HG03066 (cell line): ENCODE measurements around the gene RGL1.
A peak's percentile ranks its signal among the peaks of the same experiment; 100 is the strongest.

Experiments used
- ATAC-seq: cut with Tn5 transposase; IDR thresholded peaks from one replicate; pipeline ENCODE4 v1.9.1; 2021; ENCODE audit warnings: low read depth; ENCODE audit not compliant: unreplicated experiment

RGL1 gene

DNA sequence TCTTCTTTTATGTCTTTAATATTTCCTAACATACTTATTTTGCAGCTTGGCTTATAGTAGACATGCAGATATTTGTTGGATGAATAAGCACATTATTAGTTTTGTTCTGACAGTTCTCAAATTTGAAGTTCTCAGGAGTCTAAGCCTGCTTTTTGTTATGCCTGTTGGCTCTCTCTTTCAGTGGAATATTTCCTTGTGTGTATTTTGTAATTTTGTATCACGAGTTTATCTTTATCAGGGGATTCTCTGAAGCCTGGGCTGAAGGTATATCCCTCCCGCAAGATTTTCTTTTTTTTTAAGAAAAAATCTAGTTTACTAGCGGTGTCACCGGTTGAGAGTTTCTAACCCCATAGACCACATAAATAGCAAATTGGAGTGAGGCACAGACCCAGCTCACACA, 105.9 kb downstream of the RGL1 start:
- ATAC-seq: no peak

DNA sequence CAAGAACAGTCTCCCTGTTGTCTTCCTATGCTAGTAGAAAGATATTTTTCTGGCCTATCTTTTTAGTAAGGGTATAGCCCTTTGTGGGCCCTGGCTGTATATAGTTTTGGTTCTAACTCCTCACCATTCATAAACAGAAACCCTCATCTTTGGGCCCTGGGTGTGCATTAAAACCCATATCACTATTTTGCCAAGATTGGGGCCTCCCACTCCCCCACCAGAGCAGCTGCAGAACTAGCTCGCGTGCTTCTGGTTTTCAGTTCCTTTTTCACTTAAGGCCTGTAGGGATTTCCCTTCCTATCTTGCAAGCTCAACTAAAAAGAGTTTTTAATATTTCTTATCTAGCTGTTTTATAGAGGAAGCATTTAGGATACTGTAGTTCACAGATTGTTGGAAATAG, 106.4 kb downstream of the RGL1 start:
- peak; percentile 75 for ATAC-seq

DNA sequence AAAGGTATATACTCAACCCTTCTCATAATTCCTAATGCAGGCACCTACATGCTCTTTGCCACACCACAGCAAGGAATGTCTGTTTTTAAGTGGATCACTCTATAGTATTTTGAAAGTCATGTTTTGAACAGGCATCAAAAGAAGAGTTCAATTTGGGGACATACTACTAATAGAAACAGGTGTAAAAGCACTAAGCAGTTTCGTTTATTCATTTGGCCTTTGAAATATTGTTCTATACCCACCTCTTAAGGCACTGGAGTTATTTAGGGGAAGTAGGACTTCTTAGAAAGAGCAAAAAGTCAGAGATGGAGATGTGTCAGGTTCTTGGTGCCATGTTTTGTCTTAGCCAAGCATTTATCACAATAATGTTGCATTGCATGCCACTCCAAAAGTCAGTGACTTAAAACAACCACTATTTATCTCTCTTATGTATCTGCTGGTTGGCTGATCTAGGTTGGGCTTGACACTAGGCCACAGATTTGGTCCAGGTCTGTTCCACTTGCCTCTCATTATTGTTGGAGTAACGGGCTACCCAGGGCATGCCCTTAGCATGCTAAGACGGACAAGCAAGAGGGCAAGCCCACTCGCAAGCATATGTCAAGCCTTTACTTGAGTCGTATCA, 107.5 kb downstream of the RGL1 start:
- peak; percentile 63 for ATAC-seq

DNA sequence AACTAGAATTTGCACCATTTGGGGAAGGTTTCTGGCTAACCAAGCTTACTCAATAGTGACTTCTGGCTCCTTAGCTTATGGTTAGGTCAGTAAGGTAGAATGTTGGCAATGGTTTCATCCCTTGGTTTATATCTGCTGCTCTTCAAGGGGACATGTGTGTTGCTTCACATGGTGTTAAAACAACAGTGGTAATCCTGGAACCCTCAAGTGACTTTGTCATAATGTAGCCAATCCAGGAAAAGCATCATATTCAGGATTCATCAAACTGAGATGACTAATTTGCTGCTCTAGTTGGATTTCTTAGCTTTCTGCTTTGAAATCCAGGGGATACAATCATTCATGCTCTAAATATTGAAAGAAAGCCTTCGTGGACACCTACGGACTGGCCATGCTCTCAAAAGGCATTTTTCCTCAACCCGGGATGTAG, 108.7 kb downstream of the RGL1 start:
- no peak for ATAC-seq

DNA sequence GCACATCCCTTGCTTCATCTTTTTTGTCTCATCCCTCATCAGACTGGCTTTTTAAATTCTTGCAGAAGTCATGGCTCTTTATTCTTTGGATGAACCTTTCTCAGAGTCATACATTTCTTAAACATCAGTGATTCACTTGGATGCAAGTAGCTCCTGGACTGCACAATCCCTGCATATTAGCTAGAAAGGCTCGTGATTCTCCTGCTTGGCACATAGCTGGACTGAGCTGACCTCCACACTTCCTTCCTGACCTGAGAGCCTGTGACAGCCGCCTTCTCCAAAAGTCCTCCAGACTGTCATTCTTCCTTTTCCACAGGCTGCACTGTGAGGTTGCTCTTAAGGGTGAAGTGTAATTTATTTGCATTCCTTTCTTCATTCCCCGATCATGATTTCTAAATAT, 109.4 kb downstream of the RGL1 start:
- no peak for ATAC-seq

DNA sequence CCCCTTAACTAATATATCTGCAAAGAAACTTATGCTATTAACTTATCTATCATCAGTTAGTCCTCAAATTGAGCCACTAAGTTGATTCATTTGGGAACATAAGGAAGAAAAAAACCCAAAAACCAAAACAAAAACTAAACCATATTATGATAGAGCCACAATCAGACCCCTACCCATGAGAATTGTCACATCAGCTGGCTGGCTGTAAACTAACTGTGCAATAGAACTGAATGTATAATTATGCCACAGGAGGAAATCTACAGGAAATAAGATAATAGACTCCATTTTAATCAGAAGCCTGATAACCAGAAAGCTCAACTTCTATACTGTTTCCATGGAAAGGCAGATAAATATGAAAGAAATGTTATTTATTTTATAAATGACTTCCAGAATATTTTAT, 110.0 kb downstream of the RGL1 start:
- ATAC-seq: no peak

DNA sequence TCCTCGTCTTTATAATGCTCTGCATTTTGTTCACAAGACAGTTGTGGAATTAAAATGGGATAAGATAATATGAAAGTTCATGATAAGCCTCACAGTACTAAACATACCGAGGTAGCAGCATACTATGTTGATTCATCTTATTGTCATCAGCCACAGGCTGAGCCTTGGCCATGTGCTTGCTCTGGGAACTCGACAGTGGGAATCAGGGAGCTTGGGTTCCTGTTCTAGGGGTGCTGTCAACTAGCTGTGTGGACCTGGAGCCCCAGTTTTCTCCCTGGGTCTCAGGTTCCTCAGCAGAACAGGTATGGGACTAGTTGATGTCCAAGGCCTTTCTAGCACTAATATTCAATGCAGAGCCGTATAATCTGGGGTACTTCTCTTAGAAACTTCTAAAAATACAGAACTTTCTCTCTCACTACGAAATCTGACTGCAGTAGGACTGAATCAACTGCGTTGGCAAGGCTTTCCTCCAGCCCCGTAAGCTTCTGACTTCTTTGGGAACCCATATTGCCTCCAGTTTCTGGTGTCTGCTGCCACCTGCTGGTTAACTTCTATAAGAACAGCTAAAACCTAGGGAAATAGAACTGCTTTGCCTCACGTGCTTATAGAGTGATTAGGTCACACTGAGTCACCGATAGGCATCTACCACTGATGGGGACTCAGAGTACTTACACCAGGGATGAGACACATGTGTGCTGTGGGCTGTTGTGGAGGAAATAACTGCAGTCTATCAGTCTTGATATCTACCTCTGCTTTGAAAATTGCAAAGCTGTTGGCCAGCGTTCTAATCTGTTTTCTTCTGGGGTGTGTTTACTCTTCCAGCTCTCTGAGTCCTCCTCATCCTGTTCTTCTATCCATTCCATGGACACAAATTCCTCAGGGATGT, 110.9 kb downstream of the RGL1 start:
- ATAC-seq: peak; percentile 33

DNA sequence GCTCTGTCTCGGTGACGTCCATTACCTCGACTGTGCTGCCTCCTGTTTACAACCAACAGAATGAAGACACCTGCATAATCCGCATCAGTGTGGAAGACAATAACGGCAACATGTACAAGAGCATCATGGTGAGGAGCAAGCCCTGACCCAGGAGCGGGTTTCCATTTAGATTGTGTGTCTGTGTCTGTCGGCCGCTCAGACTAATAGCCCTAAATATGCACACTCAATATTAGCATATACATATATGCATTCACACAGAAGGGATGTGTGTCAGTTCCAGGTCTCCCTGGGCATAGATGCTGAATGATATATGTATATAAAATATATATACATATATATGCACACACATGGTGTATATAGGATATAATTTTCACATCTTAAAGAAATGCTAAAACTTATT, 111.7 kb downstream of the RGL1 start:
- no peak for ATAC-seq

DNA sequence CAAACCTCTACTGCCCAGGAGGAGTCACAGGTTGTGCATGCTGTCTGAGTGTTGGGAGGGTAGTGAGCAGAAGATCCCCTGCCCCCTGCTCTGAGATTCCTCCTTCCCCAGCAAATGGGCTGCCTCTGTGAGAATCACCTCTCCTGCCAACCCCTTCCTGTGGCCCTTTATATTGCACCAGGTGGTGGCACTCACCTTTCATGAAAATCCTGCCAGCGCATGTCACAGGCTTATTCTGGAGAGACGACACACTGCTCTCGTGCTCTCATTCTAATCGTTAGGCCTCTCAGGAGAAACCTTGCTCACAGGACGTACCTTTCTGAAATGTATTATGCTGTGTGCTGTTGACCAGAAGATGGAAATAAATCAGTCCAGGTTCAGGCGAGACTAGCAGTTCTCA, 113.7 kb downstream of the RGL1 start:
- ATAC-seq: no peak

DNA sequence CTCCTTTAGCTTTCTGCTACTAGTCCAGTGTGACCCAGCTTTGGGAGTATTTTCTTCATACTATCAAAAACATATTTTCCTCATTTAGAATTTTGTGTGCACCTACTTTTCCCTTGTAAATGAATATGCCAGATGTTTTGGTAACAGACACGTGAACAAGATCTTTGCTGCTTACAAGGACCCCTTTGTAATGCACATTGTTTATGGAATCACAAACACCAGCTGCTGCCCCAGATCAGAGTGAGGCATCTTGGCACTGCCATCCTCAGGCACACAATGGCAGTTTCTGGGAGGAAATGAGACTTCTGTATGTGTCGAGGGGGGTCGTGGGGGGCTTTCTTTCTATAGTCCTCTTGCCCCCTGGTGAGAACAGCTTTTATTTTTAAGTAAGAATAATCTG, 115.7 kb downstream of the RGL1 start:
- no peak for ATAC-seq

DNA sequence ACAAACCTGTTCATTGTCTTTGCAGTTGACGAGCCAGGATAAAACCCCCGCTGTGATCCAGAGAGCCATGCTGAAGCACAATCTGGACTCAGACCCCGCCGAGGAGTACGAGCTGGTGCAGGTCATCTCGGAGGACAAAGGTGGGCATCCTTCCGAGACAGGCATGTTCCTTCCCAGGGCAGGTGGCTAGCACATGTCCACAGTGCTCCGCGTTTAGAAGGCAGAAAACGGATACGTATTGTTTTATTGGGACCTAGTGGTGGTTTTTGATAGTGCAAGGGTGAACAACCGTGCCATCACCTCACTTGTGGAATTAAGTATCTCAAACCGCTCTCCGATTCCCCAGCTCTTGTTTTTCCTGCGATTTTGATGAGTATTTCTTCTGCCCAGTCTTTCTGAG, 117.3 kb downstream of the RGL1 start:
- no peak for ATAC-seq

DNA sequence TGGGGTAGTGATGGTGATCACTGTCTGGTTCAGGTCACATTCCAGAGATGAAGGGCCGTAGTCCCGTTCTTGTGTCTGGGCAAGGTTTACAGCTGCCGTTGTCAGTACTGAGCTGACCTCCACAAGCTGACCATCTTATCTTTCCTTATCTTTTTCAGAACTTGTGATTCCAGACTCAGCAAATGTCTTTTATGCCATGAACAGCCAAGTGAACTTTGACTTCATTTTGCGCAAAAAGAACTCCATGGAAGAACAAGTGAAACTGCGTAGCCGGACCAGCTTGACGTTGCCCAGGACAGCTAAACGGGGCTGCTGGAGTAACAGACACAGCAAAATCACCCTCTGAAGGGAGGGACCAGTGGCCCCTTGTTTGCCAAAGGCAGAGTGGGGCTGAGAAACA, 121.0 kb downstream of the RGL1 start:
- ATAC-seq: no peak

DNA sequence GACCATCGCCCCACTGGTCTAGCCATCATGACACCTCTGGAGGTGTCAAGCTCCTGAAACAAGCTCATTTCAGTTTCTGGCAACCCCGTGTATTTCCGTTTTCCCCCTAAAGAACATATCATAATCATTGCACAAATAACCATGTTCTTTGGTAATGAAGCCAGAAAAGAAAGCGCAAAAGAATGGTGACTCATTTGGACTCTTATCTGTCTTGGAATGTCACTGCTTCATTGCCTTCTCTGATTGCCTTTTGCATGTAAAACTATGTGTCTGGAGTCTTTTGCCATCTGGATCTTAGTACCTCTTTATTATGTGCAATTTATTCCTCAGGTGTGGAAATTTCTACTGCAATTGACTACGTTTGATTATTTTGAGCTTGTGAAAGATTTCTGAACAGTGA, 122.1 kb downstream of the RGL1 start:
- no peak for ATAC-seq

DNA sequence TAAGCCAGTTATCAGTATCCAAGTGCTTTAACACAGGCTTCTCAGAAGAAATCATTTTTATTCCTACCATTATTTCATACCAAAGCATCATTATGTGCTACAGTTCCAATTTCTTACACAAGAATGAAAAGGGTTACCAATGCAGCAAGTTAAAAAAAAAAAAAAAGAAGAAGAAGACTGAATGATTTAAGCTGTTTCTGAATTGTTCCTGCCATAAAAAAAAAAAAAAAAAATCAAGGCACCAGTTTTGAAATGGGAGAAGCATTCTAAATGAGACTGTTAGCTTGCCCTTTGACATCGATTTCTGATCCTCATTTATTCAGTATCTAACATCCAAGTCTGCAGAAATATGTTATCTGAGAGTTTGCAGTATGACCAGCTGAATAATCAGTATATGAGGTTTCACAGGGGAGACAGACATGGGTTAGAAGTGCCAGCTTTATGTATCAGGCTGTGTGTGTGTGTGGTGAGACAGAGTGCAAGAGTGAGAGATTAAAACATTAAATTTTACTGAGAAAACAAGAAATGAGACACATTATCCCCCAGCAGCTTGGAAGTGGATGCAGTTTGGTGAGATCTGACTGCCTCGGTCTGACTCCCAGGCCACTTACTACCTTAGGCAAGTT, 126.8 kb downstream of the RGL1 start:
- ATAC-seq: no peak

DNA sequence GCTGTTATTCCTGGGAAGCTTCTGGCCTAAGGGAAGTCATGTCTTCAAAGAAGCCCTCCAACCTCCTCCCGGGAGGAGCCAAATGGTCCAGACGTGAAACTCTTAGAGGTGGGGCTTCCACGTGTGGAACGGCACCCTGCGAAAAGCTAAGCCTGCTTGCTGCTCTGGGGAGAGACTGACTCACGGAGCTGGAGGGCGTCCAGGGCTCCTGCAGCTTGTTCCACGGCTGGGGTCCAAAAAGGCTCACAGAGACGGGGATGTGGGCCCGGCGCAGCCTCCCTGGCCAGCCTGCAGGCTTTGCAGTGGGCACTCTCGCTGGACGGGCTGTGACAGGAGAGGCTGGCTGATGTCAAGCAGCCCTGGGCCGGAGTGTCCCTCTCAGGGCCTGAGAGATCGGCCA, 127.5 kb downstream of the RGL1 start:
- ATAC-seq: no peak

DNA sequence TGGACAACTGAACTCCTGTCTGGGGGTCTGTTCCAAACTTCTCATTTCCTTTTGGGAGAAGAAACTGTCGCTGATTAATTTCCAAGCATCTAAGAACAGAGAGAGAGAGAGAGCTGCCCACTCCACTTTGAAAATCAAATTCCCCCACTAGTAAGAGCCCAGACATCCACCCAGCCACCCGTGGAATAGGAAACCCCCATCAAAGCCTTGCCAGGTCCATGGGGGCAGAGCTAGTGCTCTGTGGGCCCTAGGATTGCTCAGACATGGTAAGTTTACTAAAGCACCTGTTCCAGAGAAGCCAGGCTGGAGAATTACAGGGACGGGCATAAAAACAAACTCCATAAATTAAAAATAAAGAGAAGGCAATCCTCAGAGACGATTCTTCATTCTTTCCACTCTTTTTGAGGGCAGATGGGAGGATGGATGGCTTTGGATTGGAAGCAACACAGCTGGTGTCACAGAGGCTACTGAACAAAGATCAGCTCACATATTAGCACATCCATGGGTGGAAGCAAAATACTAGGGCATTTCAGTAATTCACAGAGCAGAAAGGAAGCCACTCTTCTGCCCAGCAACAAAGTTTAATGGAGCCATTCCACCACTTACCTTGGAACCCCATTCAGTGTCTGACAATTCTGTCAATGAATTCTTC, 128.7 kb downstream of the RGL1 start:
- no peak for ATAC-seq

DNA sequence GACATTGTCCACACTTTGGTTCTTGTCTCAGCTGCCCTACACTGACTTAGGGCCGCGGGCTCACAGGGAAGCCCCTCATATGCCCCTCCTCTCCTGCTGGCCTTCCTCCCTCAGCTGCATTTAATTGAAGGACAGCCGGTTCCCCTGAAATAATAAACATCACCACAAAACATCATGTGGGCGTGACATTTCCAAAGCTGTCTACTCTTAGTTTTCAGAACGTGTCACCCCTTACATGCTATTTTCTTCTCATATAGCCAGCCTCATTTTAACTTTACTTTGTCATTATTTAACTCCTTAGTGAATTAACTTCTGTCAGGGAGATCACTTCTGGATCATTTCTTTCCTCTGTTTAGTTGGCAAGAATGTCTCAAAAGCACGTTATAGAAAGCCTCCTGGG, 129.4 kb downstream of the RGL1 start:
- no peak for ATAC-seq

DNA sequence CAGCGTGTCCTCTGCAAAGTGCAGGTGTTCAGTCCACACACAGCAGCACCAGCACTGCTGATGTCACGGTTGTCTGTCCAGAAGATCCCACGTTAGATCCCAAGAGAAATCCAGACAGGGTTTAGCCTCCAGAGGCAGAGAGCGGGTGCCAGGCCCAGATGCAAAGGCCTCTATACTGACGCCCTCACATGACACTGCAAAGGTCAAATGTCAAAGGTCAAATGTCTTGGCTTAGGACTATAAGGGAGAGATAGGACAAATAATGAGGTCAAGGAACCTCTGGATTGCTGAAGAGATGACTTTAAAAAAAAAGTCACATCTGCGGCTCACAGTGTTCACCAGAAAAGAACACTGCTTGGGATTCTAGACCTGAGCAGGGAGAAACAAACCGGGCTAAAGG, 131.1 kb downstream of the RGL1 start:
- no peak for ATAC-seq

DNA sequence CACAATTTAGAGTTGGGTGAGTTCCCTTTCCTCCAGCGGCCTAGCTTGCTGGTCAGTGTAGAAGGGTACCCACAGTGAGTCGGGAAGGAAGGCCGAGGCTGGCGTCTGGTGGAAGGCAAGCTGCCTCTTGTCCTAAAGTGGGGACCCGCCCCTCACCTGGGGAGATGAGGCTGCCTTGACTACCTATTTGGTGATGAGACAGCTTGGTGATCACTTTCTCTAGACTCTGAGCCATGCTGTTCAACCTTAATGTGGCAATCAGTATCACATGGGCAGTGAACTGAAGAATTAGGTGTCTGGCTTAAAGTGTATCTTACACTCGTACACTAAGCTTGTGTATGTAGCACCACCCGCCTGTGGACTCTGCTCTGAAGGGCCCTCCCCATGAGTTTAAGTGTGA, 131.9 kb downstream of the RGL1 start:
- ATAC-seq: no peak

DNA sequence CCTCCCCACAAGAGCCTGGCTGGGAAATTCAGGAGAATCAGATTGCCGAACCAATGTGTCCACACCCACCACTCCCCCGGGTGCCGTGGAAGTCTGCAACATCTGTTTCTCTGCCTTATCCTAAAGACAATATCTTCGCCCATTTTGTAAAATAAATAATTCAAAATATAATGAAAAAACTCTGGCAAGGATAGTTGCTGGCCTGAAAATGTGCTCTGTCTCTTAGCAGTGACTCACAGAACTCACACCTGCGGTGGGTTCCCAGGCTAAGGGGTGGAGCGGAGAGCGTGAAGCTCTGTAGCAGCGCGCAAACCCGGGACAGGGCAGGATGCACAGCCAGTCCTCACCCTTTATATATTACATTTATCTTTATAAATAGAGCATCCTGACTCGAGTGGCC, 132.7 kb downstream of the RGL1 start:
- no peak for ATAC-seq

DNA sequence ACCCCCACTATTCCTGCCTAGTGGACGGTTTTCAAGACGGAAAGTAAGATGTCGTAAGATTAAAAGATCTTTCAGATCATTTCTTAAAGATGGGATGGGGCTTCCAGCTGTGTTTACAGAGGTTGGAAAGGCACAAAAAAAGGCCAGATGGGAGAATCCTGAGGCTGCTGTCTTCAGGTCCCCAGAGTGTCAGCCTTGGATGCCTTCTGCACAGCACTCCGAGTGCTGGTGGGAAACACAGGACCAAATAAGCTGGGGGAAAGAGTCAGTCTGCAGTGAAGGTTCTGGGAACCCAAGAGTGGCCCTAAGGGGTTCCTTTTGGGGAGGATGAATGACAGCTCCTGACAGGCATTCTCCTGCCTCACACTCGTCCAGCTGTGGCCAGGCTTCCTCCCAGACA, 136.1 kb downstream of the RGL1 start:
- ATAC-seq: no peak
